NCI-H774 (cell line): Measurements from ENCODE around the gene KSR1.
"Not testable (repeated sequence)": the region's sequence is repeated elsewhere in the genome, so short reads cannot be mapped to it uniquely, and the experiment has no call there.

Experiments
- DNase-seq: peaks from one replicate; lab custom pipeline; 2025; lab: John Stamatoyannopoulos, UW

The KSR1 gene

GRCh38 chr17:27426471-27426870 lies 29.8 kb upstream of the KSR1 start:
- DNase-seq = not testable (repeated sequence)

- not testable (repeated sequence) for DNase-seq
These were observed 28.9 kb upstream of the KSR1 start for GRCh38 chr17:27427166-27427862.

GRCh38 chr17:27428781-27429505 lies 27.3 kb upstream of the KSR1 start:
- no peak for DNase-seq

GRCh38 chr17:27429666-27430382 lies 26.4 kb upstream of the KSR1 start:
- DNase-seq = no peak

DNA sequence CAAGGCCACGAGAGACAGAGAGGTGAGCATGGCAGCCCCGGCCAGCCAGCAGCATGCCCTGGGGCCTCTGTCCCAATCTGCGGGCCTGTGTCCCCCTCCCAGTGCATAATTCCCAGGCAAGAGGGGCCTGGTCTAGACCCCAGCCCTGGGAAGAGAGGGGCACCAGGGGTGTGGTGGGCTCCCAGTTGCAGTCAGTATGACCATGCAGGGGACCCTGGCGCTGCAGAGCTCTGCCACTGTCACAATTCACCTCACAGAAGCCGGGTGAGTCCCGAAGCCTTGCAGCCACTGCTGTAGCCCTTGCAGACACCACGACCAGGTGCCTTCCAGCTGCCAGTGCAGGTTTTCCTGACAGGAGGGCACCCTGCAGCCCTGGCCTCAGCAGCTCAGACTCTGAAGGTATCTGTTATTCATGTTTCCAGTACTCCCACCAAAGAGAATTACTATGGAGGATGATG lies 25.8 kb upstream of the KSR1 start:
- DNase-seq = no peak

DNA sequence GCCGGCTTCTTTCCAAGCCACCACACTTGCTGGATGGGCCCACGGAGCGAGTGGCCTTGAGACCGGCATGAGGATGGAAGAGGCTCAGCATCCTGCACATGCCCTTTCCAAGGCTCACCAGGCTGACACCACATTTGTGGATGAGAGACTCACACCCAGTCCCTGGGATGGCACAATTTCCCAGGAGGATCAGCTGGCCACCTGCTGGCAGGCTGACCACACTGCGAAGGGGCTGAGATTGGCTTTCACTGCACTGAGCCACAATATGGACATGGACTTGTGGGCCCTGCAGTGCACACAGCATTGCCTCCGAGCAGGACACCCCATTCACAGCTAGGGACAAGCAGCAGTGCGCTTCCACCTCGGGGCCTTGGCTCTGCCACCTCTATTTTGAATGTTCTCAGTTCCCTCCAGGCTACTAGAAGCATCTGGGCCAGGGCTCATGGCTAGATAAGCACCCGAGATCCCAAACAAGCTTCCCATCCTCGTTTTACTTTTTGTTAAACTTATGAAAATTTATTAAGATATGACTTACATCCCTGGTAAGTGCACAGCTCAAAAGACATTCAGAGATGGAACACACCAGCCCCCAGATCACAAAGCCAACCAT lies 25.3 kb upstream of the KSR1 start:
- no peak for DNase-seq

DNA sequence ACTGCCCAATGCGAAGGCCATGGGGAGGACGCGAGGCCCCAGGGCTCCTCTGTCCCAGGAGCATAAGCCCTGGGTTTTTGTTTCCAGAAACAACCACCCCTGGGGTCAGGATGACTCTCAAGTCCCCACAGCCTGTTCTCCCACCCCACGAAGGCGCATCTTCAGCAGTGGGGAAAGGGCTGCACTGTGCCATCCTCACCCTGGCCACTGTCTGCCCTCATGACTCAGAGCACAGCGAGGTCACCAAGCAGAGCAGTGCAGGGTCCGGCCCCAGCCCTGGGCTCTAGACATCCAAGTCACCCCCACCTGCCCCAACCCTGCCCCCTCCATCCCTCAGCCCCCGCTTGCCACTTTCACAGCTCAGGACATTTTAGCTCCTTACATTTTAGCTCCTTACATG lies 22.7 kb upstream of the KSR1 start:
- no peak for DNase-seq

GRCh38 chr17:27435431-27436070 lies 20.7 kb upstream of the KSR1 start:
- DNase-seq = not testable (repeated sequence)

DNA sequence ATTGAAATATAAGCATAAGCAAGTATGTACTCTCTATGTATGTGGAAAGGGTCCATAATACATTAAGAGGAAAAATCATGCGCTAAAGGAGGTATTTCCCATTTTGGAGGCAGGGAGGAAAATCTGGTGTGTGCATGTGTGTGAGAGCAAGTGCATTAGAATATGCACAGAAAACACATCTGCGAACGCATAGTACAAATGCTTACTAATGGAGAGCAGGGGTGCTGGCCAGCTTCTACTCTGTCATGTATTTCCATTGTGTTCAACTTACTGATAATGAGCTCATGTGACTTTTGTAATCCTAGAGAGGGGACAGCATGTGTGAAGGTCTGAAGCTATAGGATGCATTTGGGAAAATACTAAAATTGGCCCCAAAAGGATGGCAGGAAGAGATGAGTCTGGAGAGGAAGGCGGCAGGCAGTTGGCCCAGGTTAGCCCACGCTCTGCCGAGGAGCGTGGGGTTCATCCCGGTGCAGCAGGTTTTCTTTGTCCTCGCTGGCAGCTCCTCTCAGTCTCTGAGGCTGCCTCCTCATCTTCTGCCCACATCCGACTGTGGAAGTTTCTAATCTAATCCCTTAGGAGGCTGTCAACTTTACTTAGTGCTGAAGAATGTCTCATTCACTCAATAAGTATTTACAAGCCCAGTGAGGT lies 17.8 kb upstream of the KSR1 start:
- no peak for DNase-seq

GRCh38 chr17:27439342-27439741 lies 16.9 kb upstream of the KSR1 start:
- DNase-seq = no peak

DNA sequence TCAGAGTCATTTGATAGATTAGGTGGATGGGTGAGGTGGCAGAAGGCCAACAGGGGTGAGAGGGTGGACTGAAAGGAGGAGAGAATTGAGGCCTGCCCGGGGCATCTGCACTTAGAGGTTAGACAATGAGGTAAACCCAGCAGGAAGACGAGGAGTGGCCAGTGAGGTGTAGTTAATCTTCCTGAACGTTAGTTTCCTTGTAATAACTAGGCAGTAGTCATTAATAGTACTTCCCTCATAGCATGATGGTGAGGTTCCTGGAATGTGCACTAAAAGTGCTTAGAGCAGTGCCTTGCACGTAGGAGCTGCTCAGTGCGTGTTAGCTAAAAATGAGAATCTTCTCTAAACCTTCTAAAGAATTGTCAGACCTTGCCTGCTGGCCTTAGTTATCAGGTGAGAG lies 13.5 kb upstream of the KSR1 start:
- DNase-seq = no peak

DNA sequence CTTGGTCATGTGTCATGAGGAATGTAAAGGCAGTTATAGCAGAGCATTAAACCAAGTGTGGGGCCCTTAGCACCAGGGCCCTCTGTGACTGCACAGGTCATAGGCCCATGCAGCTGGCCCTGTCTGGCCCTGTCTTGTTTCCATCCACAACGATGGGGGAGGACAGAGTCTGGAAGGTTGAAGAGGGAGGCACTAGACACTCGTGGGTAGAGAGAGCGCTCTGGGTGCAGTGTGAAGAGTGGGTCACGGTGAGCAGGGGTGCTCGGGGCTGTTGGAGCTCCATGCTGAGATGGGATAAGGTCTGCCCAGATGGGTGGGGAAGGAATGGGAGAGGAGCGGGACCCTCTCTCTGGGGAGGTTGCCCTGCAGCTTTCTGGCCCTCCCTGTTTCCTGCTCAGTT lies 12.8 kb upstream of the KSR1 start:
- DNase-seq = no peak

DNA sequence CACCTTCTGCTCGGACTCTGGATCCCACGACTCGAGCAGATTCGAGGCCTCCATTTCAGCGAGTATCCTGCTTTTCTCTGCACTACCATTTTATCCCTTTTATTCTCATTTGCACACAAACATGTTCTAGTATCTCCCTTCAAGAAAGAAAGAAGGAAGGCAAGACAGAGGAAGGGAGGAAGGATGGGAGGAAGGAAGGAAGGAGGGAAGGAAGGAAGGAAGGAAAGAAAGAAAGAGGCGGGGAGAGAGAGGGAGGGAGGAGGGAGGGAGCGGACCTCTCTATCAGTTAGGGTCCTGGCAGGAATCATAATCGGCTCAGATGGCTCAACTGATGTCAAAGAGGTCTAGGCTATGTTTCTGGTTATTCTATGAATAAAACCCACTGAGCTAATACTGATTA lies 10.3 kb upstream of the KSR1 start:
- no peak for DNase-seq

DNA sequence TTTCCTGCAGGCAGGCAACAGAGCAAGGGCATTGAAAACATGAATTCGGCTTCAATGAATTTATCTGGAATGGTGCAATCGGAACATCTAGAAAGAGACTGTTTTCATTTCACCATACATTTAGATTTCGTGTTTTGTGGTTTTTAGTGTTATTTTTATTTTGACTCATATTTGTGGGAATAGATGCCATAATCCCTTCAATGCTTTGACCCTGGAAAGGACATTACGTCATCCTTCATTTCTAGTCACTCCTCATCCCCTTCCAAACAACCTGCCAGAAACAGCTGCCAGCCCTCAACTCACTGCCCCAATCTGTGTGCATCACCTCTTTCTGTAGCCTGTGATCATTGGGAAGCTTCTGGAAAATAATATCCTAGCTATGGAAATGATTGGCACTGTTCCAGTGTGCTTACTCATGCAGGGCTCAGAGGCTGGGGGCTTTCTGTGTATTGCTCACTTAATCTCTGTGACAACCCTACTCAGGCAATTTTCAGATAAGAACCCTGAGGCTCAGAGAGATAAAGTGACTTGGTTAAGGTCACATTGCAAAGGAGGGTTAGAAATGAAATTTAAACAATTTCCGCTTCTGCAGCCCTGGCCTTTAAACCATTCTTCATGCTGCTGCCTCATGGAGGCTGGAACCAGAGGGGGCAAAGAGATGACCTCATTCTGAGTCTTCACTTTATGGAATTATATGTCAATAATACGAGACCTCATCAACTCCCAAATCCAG lies 9.5 kb upstream of the KSR1 start:
- no peak for DNase-seq

DNA sequence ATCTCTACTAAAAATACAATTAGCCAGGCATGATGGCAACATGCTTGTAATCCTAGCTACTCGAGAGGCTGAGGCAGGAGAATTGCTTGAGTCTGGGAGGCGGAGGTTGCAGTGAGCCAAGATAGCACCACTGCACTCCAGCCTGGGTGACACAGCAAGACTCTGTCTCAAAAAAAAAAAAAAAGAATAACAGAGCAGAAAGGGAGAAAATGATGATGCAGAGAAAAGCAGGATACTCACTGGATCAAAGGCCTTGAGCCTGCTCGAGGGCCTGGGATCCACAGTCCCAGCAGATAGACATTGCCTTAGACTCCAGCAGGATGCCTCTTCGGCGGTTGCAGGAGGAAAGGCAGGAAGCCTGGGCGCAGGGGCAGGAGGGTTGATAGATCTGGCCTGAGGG lies 7.7 kb upstream of the KSR1 start:
- DNase-seq = not testable (repeated sequence)

DNA sequence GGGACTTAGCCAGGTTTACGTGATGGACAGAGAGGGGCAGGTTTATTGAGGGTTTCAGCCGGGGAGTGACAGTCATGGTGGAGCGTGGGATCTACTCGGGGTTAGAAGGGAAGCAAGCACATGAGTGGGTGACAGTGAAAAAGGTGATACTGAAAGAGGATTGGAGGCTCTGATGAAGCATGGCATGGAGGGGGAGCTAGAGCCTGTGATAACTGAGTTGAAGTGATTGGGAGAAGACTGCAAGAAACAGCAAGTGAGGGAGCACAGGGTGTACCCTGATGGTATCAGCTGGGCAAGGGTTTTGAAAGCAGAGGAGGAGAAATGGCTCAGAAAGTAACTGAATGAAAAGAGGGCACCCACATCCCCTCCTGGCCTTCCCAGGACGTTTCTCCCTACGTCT lies 6.7 kb upstream of the KSR1 start:
- no peak for DNase-seq

DNA sequence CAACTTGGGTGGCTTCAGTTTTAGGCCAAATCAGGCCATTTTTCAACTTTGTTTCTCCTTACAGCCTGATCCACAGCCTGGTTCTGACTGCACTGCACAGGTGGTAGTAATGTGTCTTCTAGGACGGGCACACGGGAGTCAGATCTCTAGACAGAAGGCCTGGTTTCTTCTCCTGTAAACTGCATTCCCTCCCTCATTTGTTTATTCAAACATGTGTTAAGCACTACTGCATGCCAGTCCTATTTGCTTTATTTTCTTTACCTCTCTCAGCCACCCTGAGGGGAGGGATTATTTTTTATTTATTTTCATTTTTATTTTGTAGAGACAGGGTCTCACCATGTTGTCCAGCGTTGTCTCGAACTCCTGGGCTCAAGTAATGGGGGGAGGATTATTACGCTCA lies 6.3 kb upstream of the KSR1 start:
- DNase-seq = no peak

GRCh38 chr17:27450416-27450815 lies 5.8 kb upstream of the KSR1 start:
- DNase-seq = no peak

GRCh38 chr17:27451906-27452305 lies 4.3 kb upstream of the KSR1 start:
- DNase-seq = no peak

DNA sequence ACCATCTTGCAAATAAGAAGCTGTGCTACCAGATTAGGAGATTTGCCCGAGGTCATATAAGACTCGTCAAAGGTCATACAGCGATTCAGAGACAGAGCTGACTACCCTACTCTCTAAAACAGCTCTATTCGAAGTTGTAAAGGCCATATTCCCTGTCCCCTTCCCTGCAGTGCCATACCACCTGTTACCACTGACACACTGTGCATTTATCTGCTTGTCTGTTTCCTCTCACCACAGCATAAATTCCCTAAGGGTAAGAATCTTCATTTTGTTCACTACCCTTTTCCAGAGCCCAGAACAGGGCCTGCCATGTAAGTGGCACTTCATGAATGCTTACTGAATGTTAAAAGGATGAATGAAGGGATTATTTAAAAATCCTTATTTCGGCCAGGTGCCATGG lies 3.4 kb upstream of the KSR1 start:
- DNase-seq = no peak

GRCh38 chr17:27453471-27453870 lies 2.8 kb upstream of the KSR1 start:
- no peak for DNase-seq
